Activated naive CD8-positive, alpha-beta T cell treated with anti-CD3 and anti-CD28 coated beads, Interleukin-2, amount 50 U/mL, for 24 hours (primary cell): Measurements from ENCODE around the gene STAT5B.
A peak's percentile ranks its signal among the peaks of the same experiment; 100 is the strongest.
"Not testable (repeated sequence)": the region's sequence is repeated elsewhere in the genome, so short reads cannot be mapped to it uniquely, and the experiment has no call there.

Experiments used
- ATAC-seq: fragments of 150-1000 bp; cut with Tn5 transposase; one replicate; pipeline ENCODE4 v1.10.0; 2021
- DNase-seq: peaks from one replicate; pipeline ENCODE4 v3.0.0; 2021
- H3K27ac Mint-ChIP-seq: one replicate; pipeline ENCODE4 v1.8.0; 2021; ENCODE audit warnings: mild to moderate bottlenecking, mixed read lengths
- H3K27me3 Mint-ChIP-seq: one replicate; pipeline ENCODE4 v1.8.0; 2021; ENCODE audit warnings: mixed read lengths
- H3K36me3 Mint-ChIP-seq: one replicate; pipeline ENCODE4 v1.8.0; 2021; ENCODE audit warnings: low read depth, mixed read lengths
- H3K4me1 Mint-ChIP-seq: one replicate; pipeline ENCODE4 v1.8.0; 2021; ENCODE audit warnings: mixed read lengths
- H3K4me3 Mint-ChIP-seq: one replicate; pipeline ENCODE4 v1.8.0; 2021; ENCODE audit warnings: mild to moderate bottlenecking, moderate library complexity, mixed read lengths
- H3K9me3 Mint-ChIP-seq: one replicate; pipeline ENCODE4 v1.8.0; 2021; ENCODE audit warnings: mixed read lengths

Gene STAT5B

GRCh38 chr17:42297775-42298174 is 21.6 kb upstream of the STAT5B start:
- H3K9me3 Mint-ChIP-seq, H3K27me3 Mint-ChIP-seq, H3K27ac Mint-ChIP-seq, ATAC-seq, DNase-seq, H3K4me3 Mint-ChIP-seq: not testable (repeated sequence)
- Mint-ChIP-seq H3K4me1 (peaks cover 18% of the 10 kb centered on the region), H3K36me3 (peaks cover 58% of the 10 kb centered on the region)

- Mint-ChIP-seq H3K27ac (no peak overlapping the region), H3K27me3 (no peaks in the 10 kb centered on the region), H3K4me3 (no peak overlapping the region), H3K36me3 (peaks cover 56% of the 10 kb centered on the region), H3K4me1 (peaks cover 31% of the 10 kb centered on the region), H3K9me3 (no peaks in the 10 kb centered on the region)
- DNase-seq (no peak), ATAC-seq (no peak)
Observed at GRCh38 chr17:42296012-42296411, 19.8 kb upstream of the STAT5B start.

GRCh38 chr17:42294469-42295398 is 18.5 kb upstream of the STAT5B start:
- H3K27ac Mint-ChIP-seq, result peak overlapping the region; percentile 79
- ATAC-seq, result no peak
- H3K36me3 Mint-ChIP-seq, result peaks cover 67% of the 10 kb centered on the region

GRCh38 chr17:42291129-42291528 is 14.9 kb upstream of the STAT5B start:
- Mint-ChIP-seq H3K27ac (peak overlapping the region; percentile 94), H3K4me1 (peaks cover 55% of the 10 kb centered on the region), H3K4me3 (peak overlapping the region; percentile 97), H3K27me3 (no peaks in the 10 kb centered on the region), H3K9me3 (no peaks in the 10 kb centered on the region), H3K36me3 (peaks cover 62% of the 10 kb centered on the region)
- DNase-seq, result no peak
- ATAC-seq, result no peak

More at GRCh38 chr17:42294469-42295398, 18.5 kb upstream of the STAT5B start:
- Mint-ChIP-seq H3K9me3 (no peaks in the 10 kb centered on the region), H3K4me1 (peaks cover 42% of the 10 kb centered on the region), H3K4me3 (no peak overlapping the region), H3K27me3 (no peaks in the 10 kb centered on the region)
- DNase-seq, result no peak

DNA sequence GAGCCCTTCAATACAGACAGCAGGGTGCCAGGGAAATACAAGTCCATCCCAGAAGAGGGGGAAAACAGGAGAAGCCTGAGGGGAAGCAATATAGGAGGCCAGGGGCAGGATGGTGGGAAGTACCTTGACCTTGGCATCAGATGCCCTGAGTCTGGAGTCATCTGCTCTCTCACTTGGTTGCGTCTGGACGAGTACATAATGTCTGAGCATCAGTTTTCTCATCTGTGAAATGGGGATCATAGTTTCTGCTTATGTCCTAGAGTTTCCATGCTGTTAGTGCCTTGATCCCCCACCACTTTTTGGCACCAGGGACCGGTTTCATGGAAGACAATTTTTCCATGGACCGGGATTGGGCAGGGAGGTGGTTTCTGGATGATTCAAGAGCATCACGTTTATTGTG is 14.4 kb upstream of the STAT5B start:
- ATAC-seq (no peak), DNase-seq (no peak)
- peak overlapping the region; percentile 94 for H3K27ac Mint-ChIP-seq
- H3K36me3 Mint-ChIP-seq, result peaks cover 57% of the 10 kb centered on the region
- H3K4me1 Mint-ChIP-seq, result peaks cover 58% of the 10 kb centered on the region
- no peaks in the 10 kb centered on the region for H3K9me3 Mint-ChIP-seq
- H3K4me3 Mint-ChIP-seq, result peak overlapping the region; percentile 97
- no peaks in the 10 kb centered on the region for H3K27me3 Mint-ChIP-seq

- DNase-seq, result peak; percentile 68
- peak; percentile 25 for ATAC-seq
Observed at GRCh38 chr17:42289611-42290181, 13.5 kb upstream of the STAT5B start.

DNA sequence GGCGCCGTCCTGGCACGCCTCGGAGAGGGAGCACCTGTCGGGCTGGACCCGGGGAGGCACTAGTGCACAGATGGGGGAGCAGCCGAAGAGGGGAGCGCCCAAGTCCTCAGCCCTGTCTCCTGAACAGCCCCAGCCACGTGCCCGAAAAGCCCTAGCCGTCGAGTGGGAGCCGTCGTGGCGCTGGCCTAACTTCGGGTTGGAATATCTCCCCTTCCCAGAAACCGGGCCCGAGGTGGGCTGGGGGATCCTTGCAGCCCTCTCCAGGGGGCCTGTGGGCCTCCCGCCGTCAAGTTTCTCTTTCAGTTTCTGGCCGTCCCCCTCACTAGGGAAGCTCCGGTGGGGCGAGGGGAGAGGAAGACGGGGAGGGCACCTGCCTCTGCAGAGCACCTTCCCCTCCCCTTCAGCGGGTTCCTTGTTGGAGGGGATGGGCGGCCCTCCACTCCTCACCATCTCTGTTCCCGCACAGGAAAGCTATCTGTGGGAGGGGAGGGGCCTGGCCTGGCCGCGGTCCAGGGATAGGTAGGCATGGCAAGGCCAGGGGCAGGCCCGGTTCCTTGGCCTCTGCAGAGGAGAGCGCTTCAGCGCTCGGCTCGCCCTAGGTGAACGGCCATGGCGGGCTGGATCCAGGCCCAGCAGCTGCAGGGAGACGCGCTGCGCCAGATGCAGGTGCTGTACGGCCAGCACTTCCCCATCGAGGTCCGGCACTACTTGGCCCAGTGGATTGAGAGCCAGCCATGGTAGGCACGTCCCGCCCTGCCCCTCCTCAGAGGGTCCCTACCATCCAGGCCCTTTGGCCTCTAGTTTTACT is 12.8 kb upstream of the STAT5B start:
- peaks cover 58% of the 10 kb centered on the region for H3K4me1 Mint-ChIP-seq
- H3K27me3 Mint-ChIP-seq, result no peaks in the 10 kb centered on the region
- peak overlapping the region; percentile 94 for H3K27ac Mint-ChIP-seq
- peak; percentile 26 for ATAC-seq
- H3K36me3 Mint-ChIP-seq, result peaks cover 45% of the 10 kb centered on the region
- H3K9me3 Mint-ChIP-seq, result no peaks in the 10 kb centered on the region
- DNase-seq, result peak; percentile 64
- H3K4me3 Mint-ChIP-seq, result peak overlapping the region; percentile 97

More at GRCh38 chr17:42289611-42290181, 13.5 kb upstream of the STAT5B start:
- H3K4me3 Mint-ChIP-seq, result peak overlapping the region; percentile 97
- peaks cover 50% of the 10 kb centered on the region for H3K36me3 Mint-ChIP-seq
- no peaks in the 10 kb centered on the region for H3K27me3 Mint-ChIP-seq
- H3K27ac Mint-ChIP-seq, result peak overlapping the region; percentile 94
- peaks cover 59% of the 10 kb centered on the region for H3K4me1 Mint-ChIP-seq
- no peaks in the 10 kb centered on the region for H3K9me3 Mint-ChIP-seq

- peak within 1 kb of the TSS; percentile 97 for H3K4me3 Mint-ChIP-seq
- no peaks in the 10 kb centered on the region for H3K27me3 Mint-ChIP-seq
- DNase-seq (peak; percentile 84), ATAC-seq (peak; percentile 73)
- peaks cover 60% of the 10 kb centered on the region for H3K4me1 Mint-ChIP-seq
- peaks cover 41% of the 10 kb centered on the region for H3K36me3 Mint-ChIP-seq
- peak within 1 kb of the TSS; percentile 98 for H3K27ac Mint-ChIP-seq
- no peaks in the 10 kb centered on the region for H3K9me3 Mint-ChIP-seq
Observed at GRCh38 chr17:42287977-42288802, 12.0 kb upstream of the STAT5B start, which contains the start of gene STAT5A. STAT5A (plus strand) TSS chr17:42288498; CDS start chr17:42289412, 914 bp downstream.

GRCh38 chr17:42287305-42287976 is 11.2 kb upstream of the STAT5B start:
- Mint-ChIP-seq H3K36me3 (peaks cover 36% of the 10 kb centered on the region), H3K27ac (peak overlapping the region; percentile 98), H3K9me3 (no peaks in the 10 kb centered on the region), H3K4me1 (peaks cover 61% of the 10 kb centered on the region), H3K27me3 (no peaks in the 10 kb centered on the region), H3K4me3 (peak overlapping the region; percentile 97)
- DNase-seq, result peak; percentile 60
- peak; percentile 33 for ATAC-seq

DNA sequence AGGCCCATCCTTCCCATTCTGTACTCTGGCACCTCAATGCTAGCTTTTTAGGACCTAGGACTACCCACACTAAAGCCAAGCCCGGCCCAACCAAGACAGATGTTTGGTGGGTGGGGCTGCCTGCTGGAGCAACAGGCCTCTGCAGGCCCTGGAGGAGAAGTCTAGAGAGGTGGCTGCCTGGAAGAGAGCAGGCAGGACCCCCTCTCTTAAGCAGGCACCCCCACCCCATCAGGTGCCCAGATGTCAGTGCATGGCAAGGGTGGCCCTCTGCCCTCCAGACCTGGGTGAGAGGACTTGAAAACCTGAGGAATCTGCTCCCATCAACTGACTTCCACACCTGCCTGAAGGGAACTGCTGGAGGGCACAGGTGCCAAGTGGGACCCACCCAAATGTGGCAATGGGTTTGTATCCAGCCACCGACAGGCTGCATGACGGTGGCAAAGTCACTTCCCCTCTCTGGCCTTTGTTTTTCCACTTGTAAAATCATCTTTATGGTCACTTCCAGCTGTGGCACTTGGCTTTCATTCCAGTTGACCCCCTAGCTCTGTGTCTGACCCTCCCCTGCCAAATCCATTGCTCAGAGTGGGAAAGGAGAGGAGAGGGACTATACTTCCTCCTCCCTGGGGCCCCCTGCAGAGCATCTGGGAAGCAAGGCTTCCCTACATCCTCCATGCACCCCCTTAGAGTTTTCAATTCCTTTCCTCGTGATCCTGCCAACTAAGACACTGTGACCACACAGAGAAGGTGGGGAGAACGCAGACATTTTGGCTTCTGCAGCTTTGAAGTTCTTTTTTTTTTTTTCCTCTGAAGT is 10.4 kb upstream of the STAT5B start:
- H3K4me1 Mint-ChIP-seq, result peaks cover 54% of the 10 kb centered on the region
- ATAC-seq, result no peak
- DNase-seq, result no peak

DNA sequence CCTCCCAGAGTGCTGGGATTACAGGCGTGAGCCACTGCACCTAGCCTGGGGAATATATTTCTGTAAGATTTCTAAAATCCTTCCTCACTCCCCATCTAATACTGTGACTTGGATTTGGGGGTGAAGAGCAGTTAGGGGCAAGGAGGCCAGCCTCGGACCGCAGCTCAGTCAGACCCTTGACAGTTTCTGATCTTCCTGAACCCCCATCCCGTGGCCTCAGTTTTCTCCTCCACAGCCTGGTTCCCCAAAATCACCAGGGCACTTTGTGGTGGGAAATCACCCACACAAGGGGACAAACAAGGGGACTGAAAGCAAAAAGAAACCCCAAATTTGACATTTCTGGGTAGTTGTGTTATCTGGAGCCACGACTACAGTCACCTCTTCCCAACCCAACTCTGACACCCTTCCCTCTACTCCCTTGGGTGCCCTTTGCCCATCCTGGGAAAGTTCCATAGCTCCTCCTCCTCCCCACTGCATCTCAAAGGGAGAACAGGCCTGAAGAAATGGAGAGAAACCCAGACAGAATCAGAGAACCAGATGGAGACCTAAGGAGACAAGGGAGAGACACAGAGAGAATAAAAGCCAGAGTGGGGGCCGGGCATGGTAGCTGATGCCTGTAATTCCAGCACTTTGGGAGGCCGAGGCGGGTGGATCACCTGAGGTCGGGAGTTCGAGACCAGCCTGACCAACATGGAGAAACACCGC is 9.3 kb upstream of the STAT5B start:
- H3K27ac Mint-ChIP-seq, result peak overlapping the region; percentile 98
- H3K36me3 Mint-ChIP-seq, result peaks cover 19% of the 10 kb centered on the region
- no peak for ATAC-seq
- H3K4me1 Mint-ChIP-seq, result peaks cover 44% of the 10 kb centered on the region
- H3K27me3 Mint-ChIP-seq, result no peaks in the 10 kb centered on the region
- H3K9me3 Mint-ChIP-seq, result no peaks in the 10 kb centered on the region
- H3K4me3 Mint-ChIP-seq, result peak overlapping the region; percentile 97
- no peak for DNase-seq

More for the DNA sequence above, 10.4 kb upstream of the STAT5B start:
- Mint-ChIP-seq H3K36me3 (peaks cover 27% of the 10 kb centered on the region), H3K9me3 (no peaks in the 10 kb centered on the region), H3K27me3 (no peaks in the 10 kb centered on the region), H3K27ac (peak overlapping the region; percentile 98), H3K4me3 (peak overlapping the region; percentile 97)

DNA sequence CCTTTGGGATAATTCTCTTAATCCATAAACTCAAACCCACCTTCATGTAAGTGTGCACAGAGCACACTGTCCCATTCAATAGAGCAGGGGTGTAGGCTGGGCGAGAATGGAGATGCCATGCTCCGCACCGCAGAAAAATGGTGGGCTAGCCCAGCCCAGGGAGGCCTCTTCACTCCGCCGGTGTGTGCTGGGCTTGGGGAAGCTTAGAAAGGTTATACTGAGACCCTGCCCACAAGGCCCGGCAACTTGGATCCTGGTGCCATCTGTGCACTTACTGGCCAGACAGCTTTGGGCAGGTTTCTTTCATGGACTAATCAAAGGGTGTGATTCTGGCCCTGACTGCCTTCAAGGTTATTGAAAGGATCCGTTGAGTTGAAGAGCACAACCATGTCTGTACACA is 8.4 kb upstream of the STAT5B start:
- H3K4me1 Mint-ChIP-seq, result peaks cover 38% of the 10 kb centered on the region
- no peaks in the 10 kb centered on the region for H3K27me3 Mint-ChIP-seq
- no peak overlapping the region for H3K4me3 Mint-ChIP-seq
- H3K36me3 Mint-ChIP-seq, result peaks cover 11% of the 10 kb centered on the region
- DNase-seq, result no peak
- H3K27ac Mint-ChIP-seq, result no peak overlapping the region
- ATAC-seq, result no peak
- no peaks in the 10 kb centered on the region for H3K9me3 Mint-ChIP-seq
